Upper lobe of right lung (tissue), 1 donor: ENCODE data around the gene KCNK15. TPM values are rescaled to one million over a fixed set of nuclear protein-coding genes. Genes with fewer than 3 reads are reported as not detected.

Experiments used
- ATAC-seq: fragments of 200-7000 bp; cut with Tn5 transposase; one replicate; pipeline ENCODE4 v1.9.1; 2020; ENCODE audit warnings: mild to moderate bottlenecking, moderate library complexity
- DNase-seq: peaks from one replicate; pipeline ENCODE4 v3.0.0-alpha.2; 2020
- H3K27ac ChIP-seq: fragments of 200-600 bp; one replicate; pipeline ENCODE4 v1.8.0; 2022
- H3K27me3 ChIP-seq: fragments of 200-600 bp; one replicate; pipeline ENCODE4 v1.8.0; 2022; ENCODE audit warnings: mild to moderate bottlenecking
- H3K36me3 ChIP-seq: fragments of 200-600 bp; one replicate; pipeline ENCODE4 v1.8.0; 2022
- H3K4me1 ChIP-seq: fragments of 200-600 bp; one replicate; pipeline ENCODE4 v1.8.0; 2022
- H3K4me3 ChIP-seq: fragments of 200-600 bp; one replicate; pipeline ENCODE4 v1.8.0; 2022; ENCODE audit warnings: mild to moderate bottlenecking
- H3K9me3 ChIP-seq: fragments of 200-600 bp; one replicate; pipeline ENCODE4 v1.8.0; 2022
- CTCF ChIP-seq: fragments of 200-600 bp; IDR thresholded peaks from one replicate; pipeline ENCODE4 v1.8.0; 2022; ENCODE audit warnings: antibody characterized with exemption
- intact Hi-C: fragments of 100-400 bp; cut with DNase I; formaldehyde crosslinking; loops from one replicate; pipeline ENCODE4 v1.11.0; 2022
- total RNA-seq: library from RNA; stranded (reverse); fragmentation: NEBNext Ultra II Directional; extraction: Animal tissue kit (Norgen Biotek cat#: 25700); gene quantifications from one replicate; pipeline ENCODE4 v1.2.1, GENCODE V29; 2021
- donor health status: DM: no; HTN: yes; CAD: no; lungs with severe emphysema.

KCNK15 gene
- total RNA-seq, 1 donor from 2014 or later: 1.1 TPM

GRCh38 chr20:44745122-44745597, 505 bp upstream of the KCNK15 start:
- H3K4me3 ChIP-seq: peak overlapping the region; percentile 60
- H3K36me3 ChIP-seq: no peaks in the 10 kb centered on the region
- intact Hi-C loops: loop anchor here (5.0 kb wide), 1 partner anchor 122 kb away; no protein-coding TSS in a partner anchor
- peaks cover 20% of the 10 kb centered on the region for H3K4me1 ChIP-seq
- DNase-seq: no peak
- no peak for TF ChIP-seq CTCF
- H3K27me3 ChIP-seq: peaks cover 18% of the 10 kb centered on the region
- H3K9me3 ChIP-seq: no peaks in the 10 kb centered on the region
- no peak overlapping the region for H3K27ac ChIP-seq
- no peak for ATAC-seq

GRCh38 chr20:44746367-44747165, 901 bp downstream of the KCNK15 start:
- Histone ChIP-seq H3K27me3 (peaks cover 18% of the 10 kb centered on the region), H3K4me1 (peaks cover 20% of the 10 kb centered on the region), H3K36me3 (no peaks in the 10 kb centered on the region), H3K9me3 (no peaks in the 10 kb centered on the region), H3K4me3 (peak overlapping the region; percentile 60), H3K27ac (no peak overlapping the region)
- TF ChIP-seq CTCF: no peak
- intact Hi-C loops: loop anchor here (5.0 kb wide), 1 partner anchor 121 kb away; no protein-coding TSS in a partner anchor
- DNase-seq (no peak), ATAC-seq (peak; percentile 7)

GRCh38 chr20:44747166-44748004, 1.7 kb downstream of the KCNK15 start:
- Histone ChIP-seq H3K4me3 (no peak overlapping the region), H3K4me1 (peaks cover 20% of the 10 kb centered on the region), H3K9me3 (no peaks in the 10 kb centered on the region), H3K27ac (no peak overlapping the region), H3K27me3 (peaks cover 18% of the 10 kb centered on the region), H3K36me3 (no peaks in the 10 kb centered on the region)
- intact Hi-C loops: loop anchor here (5.0 kb wide), 1 partner anchor 120 kb away; no protein-coding TSS in a partner anchor
- peak; percentile 70 for TF ChIP-seq CTCF
- DNase-seq (peak; percentile 83), ATAC-seq (peak; percentile 83)

- H3K36me3 ChIP-seq: no peaks in the 10 kb centered on the region
- no peak for ATAC-seq
- DNase-seq: no peak
- H3K4me1 ChIP-seq: peaks cover 20% of the 10 kb centered on the region
- intact Hi-C loops: loop anchor here (5.0 kb wide), 1 partner anchor 119 kb away; no protein-coding TSS in a partner anchor
- H3K9me3 ChIP-seq: no peaks in the 10 kb centered on the region
- no peak for TF ChIP-seq CTCF
- no peak overlapping the region for H3K4me3 ChIP-seq
- H3K27ac ChIP-seq: no peak overlapping the region
- H3K27me3 ChIP-seq: peaks cover 18% of the 10 kb centered on the region
Measured at GRCh38 chr20:44748005-44748370, 2.3 kb downstream of the KCNK15 start.

- ATAC-seq: peak; percentile 6
- H3K27ac ChIP-seq: no peak overlapping the region
- H3K4me3 ChIP-seq: no peak overlapping the region
- peaks cover 18% of the 10 kb centered on the region for H3K27me3 ChIP-seq
- no peaks in the 10 kb centered on the region for H3K36me3 ChIP-seq
- DNase-seq: no peak
- intact Hi-C loops: no loop called here
- peak; percentile 33 for TF ChIP-seq CTCF
- peaks cover 20% of the 10 kb centered on the region for H3K4me1 ChIP-seq
- H3K9me3 ChIP-seq: no peaks in the 10 kb centered on the region
Measured at GRCh38 chr20:44750081-44750805, 4.6 kb downstream of the KCNK15 start.
